ENCODE data around the gene ERBB4.

GRCh38 chr2:212360068-212360460 lies 178.5 kb downstream of the ERBB4 start:
- TF ChIP-seq CTCF (IDR thresholded peaks at IDR 0.05) = no peak
- TF ChIP-seq POLR2A (IDR thresholded peaks at IDR 0.05) = no peak

Data from esophagus squamous epithelium (tissue), 4 donors.